Measurements from ENCODE around the gene MACROD1.

DNA sequence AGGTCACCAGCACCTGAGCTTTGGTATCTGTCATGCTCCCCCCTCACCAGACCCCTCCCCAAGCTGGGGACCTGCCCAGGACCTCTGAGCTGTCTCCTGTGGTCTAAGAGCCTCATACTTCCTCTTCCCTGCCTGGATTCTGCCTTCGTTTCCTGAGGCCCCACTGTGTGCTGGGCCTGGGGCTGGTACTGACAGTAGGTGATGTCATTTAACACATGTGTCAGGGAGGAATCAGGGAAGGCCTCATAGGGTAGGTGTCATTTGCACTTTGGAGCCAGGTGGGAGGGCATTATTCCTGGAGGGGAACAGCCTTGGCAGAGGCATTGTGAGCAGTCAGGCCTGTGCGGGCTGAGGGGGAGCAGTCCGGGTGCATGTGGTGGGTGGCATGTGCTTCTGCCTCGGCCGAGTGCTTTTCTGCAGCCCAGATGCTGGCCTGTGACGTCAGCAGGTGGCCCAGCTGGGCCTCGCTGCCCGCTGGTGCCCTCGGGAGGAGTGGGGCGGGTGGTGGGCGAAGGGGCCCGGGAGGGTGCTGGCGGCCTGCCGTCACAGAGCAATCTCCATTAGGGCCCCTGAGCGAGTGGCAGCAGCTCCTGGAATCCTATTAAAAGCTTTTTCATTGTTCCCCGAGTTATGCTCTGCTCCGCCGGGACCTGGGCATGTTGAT is 121.1 kb downstream of the MACROD1 start:
- TF ChIP-seq GATA2 (IDR thresholded peaks at IDR 0.05; ENCODE audit: low read depth, low read length) (no peak; the same call in 1 of the 2 replicates), GATA3 (IDR thresholded peaks at IDR 0.05; ENCODE audit: low read depth, low read length) (no peak)
